Naive thymus-derived CD4-positive, alpha-beta T cell (primary cell): ENCODE data around the gene TMPRSS6. TPM values are rescaled to one million over a fixed set of nuclear protein-coding genes. Genes with fewer than 3 reads are reported as not detected.

Experiments used
- ATAC-seq: fragments of 150-1000 bp; cut with Tn5 transposase; 2 replicates; pipeline ENCODE4 v1.10.0; 2021; ENCODE audit warnings: mild to moderate bottlenecking, moderate library complexity
- CTCF ChIA-PET: fragments of 350-600 bp; sonication (Branson Sonifier 250); formaldehyde crosslinking; loops from one replicate; lab custom pipeline; 2021; ENCODE audit warnings: antibody characterized with exemption; lab: Charles Lee
- POLR2A ChIA-PET: fragments of 350-600 bp; sonication (Branson Sonifier 250); formaldehyde crosslinking; loops from one replicate; lab custom pipeline; 2021; ENCODE audit warnings: antibody characterized with exemption, inconsistent platforms; lab: Charles Lee
- DNase-seq, 9 donors: peaks; one replicate each; pipeline versions ENCODE4 v3.0.0 to v3.0.0-alpha.2; 2020 to 2022; ENCODE audit warnings: mixed read lengths in 1 of 9
- H3K27ac ChIP-seq: one replicate; pipeline ENCODE4 v1.7.0; 2013; ENCODE audit warnings: mild to moderate bottlenecking, low read depth, low read length, moderate library complexity
- H3K27me3 ChIP-seq, 2 donors: one replicate each; pipeline ENCODE4 v1.7.0; 2013; ENCODE audit warnings: low read length in 2 of 2, mild to moderate bottlenecking in 2 of 2, moderate library complexity in 2 of 2; ENCODE audit not compliant: control insufficient read depth in 2 of 2, insufficient read depth in 2 of 2
- H3K36me3 ChIP-seq, 3 experiments: 1 replicate in 2 of 3; 2 replicates in 1 of 3; pipeline ENCODE4 v1.7.0; 2013; ENCODE audit warnings: low read length in 3 of 3, mild to moderate bottlenecking in 3 of 3, moderate library complexity in 1 of 3; ENCODE audit not compliant: insufficient read depth in 3 of 3, control insufficient read depth in 2 of 3
- H3K4me1 ChIP-seq, 2 donors: one replicate each; pipeline ENCODE4 v1.7.0; 2013; ENCODE audit warnings: low read length in 2 of 2, mild to moderate bottlenecking in 2 of 2, moderate library complexity in 1 of 2; ENCODE audit not compliant: control insufficient read depth in 2 of 2, insufficient read depth in 2 of 2
- H3K4me3 ChIP-seq: 2 replicates; pipeline ENCODE4 v1.7.0; 2013; ENCODE audit warnings: mild to moderate bottlenecking, low read length
- H3K9me3 ChIP-seq, 3 experiments: 1 replicate in 2 of 3; 2 replicates in 1 of 3; pipeline ENCODE4 v1.7.0; 2013; ENCODE audit warnings: low read length in 3 of 3; ENCODE audit not compliant: control insufficient read depth in 2 of 3
- H3K27ac Mint-ChIP-seq, 9 donors: one replicate each; pipeline ENCODE4 v1.8.0; 2020 to 2022; ENCODE audit warnings: mixed read lengths in 9 of 9, mild to moderate bottlenecking in 8 of 9, moderate library complexity in 5 of 9, inconsistent platforms in 2 of 9
- H3K27me3 Mint-ChIP-seq, 5 donors: one replicate each; pipeline ENCODE4 v1.8.0; 2021 to 2022; ENCODE audit warnings: mixed read lengths in 5 of 5, mild to moderate bottlenecking in 1 of 5
- H3K36me3 Mint-ChIP-seq, 5 donors: one replicate each; pipeline ENCODE4 v1.8.0; 2020 to 2022; ENCODE audit warnings: mixed read lengths in 5 of 5, mild to moderate bottlenecking in 3 of 5, inconsistent platforms in 1 of 5
- H3K4me1 Mint-ChIP-seq, 7 donors: one replicate each; pipeline ENCODE4 v1.8.0; 2020 to 2022; ENCODE audit warnings: mixed read lengths in 7 of 7, mild to moderate bottlenecking in 3 of 7, inconsistent platforms in 1 of 7
- H3K4me3 Mint-ChIP-seq, 10 donors: one replicate each; pipeline ENCODE4 v1.8.0; 2020 to 2022; ENCODE audit warnings: mild to moderate bottlenecking in 10 of 10, mixed read lengths in 10 of 10, moderate library complexity in 6 of 10, inconsistent platforms in 2 of 10
- H3K9me3 Mint-ChIP-seq, 11 donors: one replicate each; pipeline ENCODE4 v1.8.0; 2020 to 2022; ENCODE audit warnings: mixed read lengths in 11 of 11, mild to moderate bottlenecking in 4 of 11, inconsistent platforms in 1 of 11, moderate library complexity in 1 of 11
- intact Hi-C, 2 donors: fragments of 100-400 bp; cut with micrococcal nuclease; formaldehyde crosslinking; loops; one replicate each; pipeline ENCODE4 v1.15.1; 2023
- polyA plus RNA-seq, 2 donors: library from polyadenylated mRNA; unstranded; fragments of 300-500 nt; fragmentation: Illumina TruSeq; gene quantifications; one replicate each; pipeline ENCODE4 v1.2.3, GENCODE V29; 2021
- total RNA-seq, 6 experiments: library from RNA in 5 of 6; stranded (reverse) in 5 of 6; gene quantifications; 1 replicate in 5 of 6; 2 replicates in 1 of 6; pipeline ENCODE4 v1.2.3 and lab custom pipeline; 2021 to 2026

TMPRSS6 gene
- total and polyA plus RNA-seq, 7 experiments from 2014 or later: 0.22 to 3.2 (median 0.32) TPM; not detected in 2

DNA sequence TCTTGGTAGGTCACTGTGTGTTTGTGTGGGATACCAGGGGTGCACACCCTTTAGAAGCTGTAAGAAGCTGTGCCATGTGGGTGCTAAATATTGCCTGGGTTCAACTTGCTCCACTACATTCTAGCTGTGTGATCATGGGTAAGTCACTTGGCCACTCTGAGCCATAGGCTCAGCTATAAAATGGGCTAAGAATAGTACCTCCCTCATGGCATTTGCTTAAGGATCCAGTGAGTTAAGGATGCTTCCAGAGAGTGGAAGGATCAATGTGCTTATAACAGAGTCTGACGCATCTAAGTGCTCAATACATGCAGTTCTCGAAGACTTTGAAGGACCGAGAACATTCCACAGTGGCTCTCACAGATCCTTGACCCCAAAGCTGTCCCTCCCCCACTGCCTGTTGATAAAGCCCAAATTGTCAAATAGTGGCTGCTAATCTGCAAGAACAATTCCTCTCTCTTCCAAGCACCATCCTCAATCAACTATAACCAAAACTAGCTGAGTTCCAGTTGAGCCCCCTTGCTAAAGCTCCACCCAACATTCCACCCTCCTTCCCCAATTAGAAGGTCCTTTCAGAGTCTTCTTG is 13.2 kb upstream of the TMPRSS6 start:
- intact Hi-C loops: loop anchor here (1.0 to 5.0 kb wide), 10 partner anchors 23 to 145 kb away; partner anchors contain the start of genes IL2RB (in 2 of the 2) and KCTD17 (in 1 of the 2)
- peaks cover 22 to 83% (median 63%) of the 10 kb centered on the region in 7 donors for H3K4me1 Mint-ChIP-seq
- H3K9me3 Mint-ChIP-seq: no peaks in the 10 kb centered on the region
- no peaks in the 10 kb centered on the region for H3K27me3 ChIP-seq
- peak overlapping the region; percentile 96 for H3K27ac ChIP-seq
- ChIA-PET POLR2A (interaction anchor here (0.5 to 4.4 kb wide), 21 partner anchors 14 to 840 kb away, joined by 3 to 61 read pairs (median 4); partner anchors contain the start of genes IL2RB and MFNG), CTCF (interaction anchor here (0.6 to 5.4 kb wide), 15 partner anchors 10 to 347 kb away, joined by 3 to 32 read pairs (median 4); partner anchors contain the start of genes IFT27 and IL2RB)
- peaks cover 21 to 30% of the 10 kb centered on the region in 2 donors for H3K4me1 ChIP-seq
- H3K27me3 Mint-ChIP-seq: peaks cover 0 to 2% (median 0%) of the 10 kb centered on the region in 5 donors
- H3K4me3 ChIP-seq: peak overlapping the region; percentile 3
- no peaks in the 10 kb centered on the region for H3K9me3 ChIP-seq
- peaks cover 0 to 10% (median 0%) of the 10 kb centered on the region in 3 experiments for H3K36me3 ChIP-seq
- DNase-seq: no peak
- peak overlapping the region in 9 of 10 donors; percentile 69 to 91 (median 80) for H3K4me3 Mint-ChIP-seq
- no peak for ATAC-seq
- H3K36me3 Mint-ChIP-seq: peaks cover 0 to 29% (median 0%) of the 10 kb centered on the region in 5 donors
- H3K27ac Mint-ChIP-seq: peak overlapping the region; percentile 95 to 100 (median 98)

DNA sequence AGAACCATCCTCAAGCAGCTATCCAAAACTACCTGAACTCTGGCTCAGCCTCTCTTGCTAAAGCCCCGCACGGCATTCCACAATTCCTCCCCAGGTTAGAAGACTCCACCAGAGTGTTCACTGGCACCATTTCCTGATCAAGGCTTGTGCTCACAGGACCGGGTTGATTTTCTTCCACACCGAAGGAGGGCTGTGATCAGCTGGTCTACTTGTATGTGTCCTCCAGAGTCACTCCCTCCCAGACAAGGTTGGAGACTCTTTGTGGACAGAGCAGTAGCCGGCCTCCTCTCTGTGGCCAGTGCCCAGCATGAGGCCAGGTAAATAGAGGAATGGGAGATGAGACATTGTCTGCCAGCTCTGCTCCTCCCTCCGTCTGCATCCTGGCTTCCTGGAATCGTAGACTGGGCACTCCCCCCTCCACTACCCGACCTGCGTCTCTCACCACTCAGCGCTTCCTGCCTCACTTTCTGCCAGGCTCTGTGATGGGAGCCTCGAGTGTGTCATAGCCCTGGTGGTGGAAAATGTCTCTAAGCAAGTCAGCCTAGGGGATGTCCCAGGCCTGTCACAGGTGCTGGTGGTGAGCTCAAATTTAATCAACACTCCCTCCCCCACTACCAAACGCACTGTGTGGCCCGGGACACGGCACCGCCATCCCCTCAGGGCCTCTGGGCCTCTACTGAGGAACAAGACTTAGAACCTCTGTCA is 12.5 kb upstream of the TMPRSS6 start:
- Mint-ChIP-seq H3K4me3 (peak overlapping the region; percentile 69 to 91 (median 79)), H3K27me3 (peaks cover 0 to 2% (median 0%) of the 10 kb centered on the region in 5 donors), H3K9me3 (no peaks in the 10 kb centered on the region), H3K4me1 (peaks cover 19 to 86% (median 65%) of the 10 kb centered on the region in 7 donors), H3K27ac (peak overlapping the region; percentile 95 to 100 (median 98)), H3K36me3 (peaks cover 0 to 26% (median 0%) of the 10 kb centered on the region in 5 donors)
- ATAC-seq (peak; percentile 99), DNase-seq (peak; percentile 62 to 98 (median 94))
- no peaks in the 10 kb centered on the region for H3K27me3 ChIP-seq
- peaks cover 21 to 30% of the 10 kb centered on the region in 2 donors for H3K4me1 ChIP-seq
- intact Hi-C loops: loop anchor here (1.0 to 5.0 kb wide), 10 partner anchors 23 to 145 kb away; partner anchors contain the start of genes IL2RB (in 2 of the 2) and KCTD17 (in 1 of the 2)
- peaks cover 0 to 4% (median 0%) of the 10 kb centered on the region in 3 experiments for H3K36me3 ChIP-seq
- CTCF ChIA-PET: interaction anchor here (0.6 to 5.4 kb wide), 17 partner anchors 11 to 346 kb away, joined by 3 to 32 read pairs (median 4); partner anchors contain the start of genes IFT27 and IL2RB
- H3K27ac ChIP-seq: peak overlapping the region; percentile 96
- POLR2A ChIA-PET: interaction anchor here (0.5 to 4.4 kb wide), 22 partner anchors 14 to 364 kb away, joined by 3 to 61 read pairs (median 4); partner anchors contain the start of genes IL2RB and MFNG
- no peaks in the 10 kb centered on the region for H3K9me3 ChIP-seq
- peak overlapping the region; percentile 30 for H3K4me3 ChIP-seq

DNA sequence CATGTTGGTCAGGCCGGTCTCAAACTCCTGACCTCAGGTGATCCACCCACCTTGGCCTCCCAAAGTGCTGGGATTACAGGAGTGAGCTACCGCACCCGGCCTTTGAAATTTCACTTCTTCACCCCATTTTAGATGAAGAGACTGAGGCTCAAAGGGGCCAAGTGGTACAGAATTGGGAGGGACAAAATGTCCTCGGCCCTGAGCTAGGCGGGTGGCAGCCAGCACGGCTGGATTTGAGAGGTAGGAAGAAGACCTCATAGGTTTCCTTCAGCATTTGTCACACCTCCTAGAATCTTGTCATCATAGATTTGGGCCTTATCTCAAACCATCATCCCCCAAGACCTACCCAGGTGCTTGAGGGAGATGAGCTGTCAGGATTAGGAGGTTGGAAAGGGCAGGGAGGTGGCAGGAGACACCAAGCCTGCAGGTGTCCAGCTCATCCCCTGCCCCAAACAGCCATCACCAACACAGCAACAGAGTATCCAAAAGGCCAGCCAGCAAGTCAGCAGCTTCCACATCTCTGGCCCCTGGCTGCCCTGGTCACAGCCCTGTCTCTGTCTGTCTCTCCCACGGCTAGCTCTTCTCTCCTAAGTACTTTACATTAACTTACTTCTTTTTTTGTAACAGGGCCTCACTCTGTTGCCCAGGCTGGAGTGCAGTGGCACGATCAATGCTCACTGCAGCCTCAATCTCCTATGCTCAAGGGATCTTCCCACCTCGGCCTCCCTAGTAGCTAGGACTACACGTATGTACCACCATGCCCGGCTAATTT is 11.2 kb upstream of the TMPRSS6 start:
- H3K4me1 Mint-ChIP-seq: peaks cover 21 to 87% (median 65%) of the 10 kb centered on the region in 7 donors
- H3K9me3 Mint-ChIP-seq: no peaks in the 10 kb centered on the region
- H3K27ac Mint-ChIP-seq: peak overlapping the region; percentile 95 to 100 (median 98)
- DNase-seq: no peak
- H3K4me1 ChIP-seq: peaks cover 21 to 30% of the 10 kb centered on the region in 2 donors
- H3K36me3 ChIP-seq: no peaks in the 10 kb centered on the region
- H3K4me3 ChIP-seq: no peak overlapping the region
- intact Hi-C loops: loop anchor here in 1 of 2 donors (5.0 kb wide), 1 partner anchor 143 kb away; no protein-coding TSS in a partner anchor
- no peak for ATAC-seq
- no peaks in the 10 kb centered on the region for H3K9me3 ChIP-seq
- H3K36me3 Mint-ChIP-seq: peaks cover 0 to 19% (median 0%) of the 10 kb centered on the region in 5 donors
- peak overlapping the region in 5 of 10 donors; percentile 13 to 80 (median 69) for H3K4me3 Mint-ChIP-seq
- ChIA-PET CTCF (interaction anchor here (0.6 to 5.4 kb wide), 6 partner anchors 10 to 340 kb away, joined by 3 to 32 read pairs (median 7); partner anchors contain the start of gene IL2RB), POLR2A (interaction anchor here (0.6 to 4.4 kb wide), 6 partner anchors 9 to 143 kb away, joined by 3 to 61 read pairs (median 6); partner anchors contain the start of gene IL2RB)
- H3K27me3 ChIP-seq: no peaks in the 10 kb centered on the region
- H3K27me3 Mint-ChIP-seq: peaks cover 0 to 2% (median 0%) of the 10 kb centered on the region in 5 donors
- H3K27ac ChIP-seq: peak overlapping the region; percentile 96

DNA sequence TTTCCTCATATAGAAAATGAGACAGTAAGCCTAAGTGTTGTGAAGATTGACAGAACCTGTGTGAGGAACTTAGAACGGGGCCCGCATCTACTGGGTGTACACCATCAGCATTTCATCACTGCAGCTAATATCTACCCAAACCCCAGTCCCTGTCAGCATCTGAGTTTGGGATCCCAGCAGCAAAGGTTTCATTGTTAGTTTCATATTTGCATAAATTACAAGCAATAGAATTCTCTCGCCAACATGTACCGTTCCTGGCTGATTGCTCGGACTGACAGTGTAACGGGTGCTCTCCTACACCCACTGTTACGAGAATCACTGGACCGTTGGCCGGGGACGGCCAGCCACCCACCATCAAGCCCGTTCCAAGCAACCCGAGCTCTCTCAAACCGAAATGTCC is 10.4 kb upstream of the TMPRSS6 start:
- Histone ChIP-seq H3K4me3 (no peak overlapping the region), H3K27me3 (no peaks in the 10 kb centered on the region), H3K27ac (no peak overlapping the region), H3K9me3 (no peaks in the 10 kb centered on the region), H3K4me1 (peaks cover 21 to 30% of the 10 kb centered on the region in 2 donors), H3K36me3 (no peaks in the 10 kb centered on the region)
- no peak overlapping the region for H3K4me3 Mint-ChIP-seq
- POLR2A ChIA-PET: interaction anchor here (0.7 to 4.4 kb wide), 3 partner anchors 10 to 30 kb away, joined by 3 to 61 read pairs (median 4); partner anchors contain the start of gene IL2RB
- CTCF ChIA-PET: interaction anchor here (0.6 to 0.8 kb wide), 2 partner anchors 36 to 341 kb away, joined by 3 to 9 read pairs; no protein-coding TSS in a partner anchor
- peaks cover 0 to 2% (median 0%) of the 10 kb centered on the region in 5 donors for H3K27me3 Mint-ChIP-seq
- intact Hi-C loops: loop anchor here in 1 of 2 donors (5.0 kb wide), 1 partner anchor 143 kb away; no protein-coding TSS in a partner anchor
- no peaks in the 10 kb centered on the region for H3K9me3 Mint-ChIP-seq
- peaks cover 0 to 16% (median 0%) of the 10 kb centered on the region in 5 donors for H3K36me3 Mint-ChIP-seq
- H3K4me1 Mint-ChIP-seq: peaks cover 21 to 89% (median 65%) of the 10 kb centered on the region in 7 donors
- DNase-seq (no peak), ATAC-seq (no peak)
- H3K27ac Mint-ChIP-seq: peak overlapping the region; percentile 70 to 100 (median 97)

DNA sequence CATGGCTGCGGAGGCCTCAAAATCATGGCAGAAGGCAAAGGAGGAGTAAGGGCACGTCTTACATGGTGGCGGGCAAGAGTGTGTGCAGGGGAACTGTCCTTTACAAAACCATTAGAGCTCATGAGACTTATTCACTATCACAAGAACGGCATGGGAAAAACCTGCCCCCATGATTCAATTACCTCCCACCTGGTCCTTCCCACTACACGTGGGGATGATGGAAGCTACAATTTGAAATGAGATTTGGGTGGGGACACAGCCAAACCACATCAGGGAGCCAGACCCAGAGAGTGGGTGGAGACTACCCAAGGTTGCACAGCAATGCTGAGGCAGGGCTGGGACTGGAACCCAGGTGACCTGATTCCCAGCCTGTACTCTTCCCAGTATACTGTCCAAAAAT is 8.6 kb upstream of the TMPRSS6 start:
- peaks cover 0 to 16% (median 0%) of the 10 kb centered on the region in 5 donors for H3K36me3 Mint-ChIP-seq
- Histone ChIP-seq H3K27ac (no peak overlapping the region), H3K9me3 (no peaks in the 10 kb centered on the region), H3K4me1 (peaks cover 19 to 26% of the 10 kb centered on the region in 2 donors), H3K27me3 (no peaks in the 10 kb centered on the region), H3K36me3 (no peaks in the 10 kb centered on the region), H3K4me3 (no peak overlapping the region)
- ChIA-PET CTCF (interaction anchor here (1.2 kb wide), 1 partner anchor 8 kb away, joined by 4 read pairs; no protein-coding TSS in a partner anchor), POLR2A (no interaction called here)
- no peaks in the 10 kb centered on the region for H3K9me3 Mint-ChIP-seq
- H3K4me3 Mint-ChIP-seq: peak overlapping the region in 3 of 10 donors; percentile 10 to 54 (median 19)
- ATAC-seq (no peak), DNase-seq (no peak)
- peak overlapping the region in 7 of 9 donors; percentile 38 to 99 (median 73) for H3K27ac Mint-ChIP-seq
- H3K27me3 Mint-ChIP-seq: peaks cover 0 to 2% (median 0%) of the 10 kb centered on the region in 5 donors
- H3K4me1 Mint-ChIP-seq: peaks cover 19 to 78% (median 51%) of the 10 kb centered on the region in 7 donors
- intact Hi-C loops: no loop called here
